GM19238 (cell line): ENCODE data around the gene HPCAL1.

Experiments used
- DNase-seq: peaks from one replicate; pipeline ENCODE4 v3.0.0; 2011; ENCODE audit warnings: low spot score; ENCODE audit not compliant: insufficient read length

The HPCAL1 gene

DNA sequence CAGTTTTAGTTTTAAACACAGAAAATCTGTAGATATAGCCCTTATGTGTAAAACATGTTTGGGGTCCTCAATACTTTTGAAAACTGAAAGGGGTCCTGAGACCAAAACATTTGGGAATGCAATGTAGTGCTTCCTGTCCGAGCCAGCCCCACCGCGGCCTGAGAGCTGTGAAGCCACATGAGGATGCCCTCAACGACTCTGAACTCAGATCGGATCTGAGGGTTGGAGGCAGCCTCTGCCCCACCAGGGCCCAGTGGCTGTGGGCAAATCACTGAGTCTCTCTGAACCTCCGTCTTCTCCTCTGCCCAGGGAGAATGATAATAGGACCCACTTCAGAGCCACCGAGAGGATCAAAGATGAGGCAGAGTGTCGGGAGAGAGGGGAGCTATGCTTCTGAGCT lies 33.4 kb upstream of the HPCAL1 start:
- no peak for DNase-seq

GRCh38 chr2:10269711-10270610 lies 32.7 kb upstream of the HPCAL1 start:
- no peak for DNase-seq

GRCh38 chr2:10271509-10271908 lies 31.2 kb upstream of the HPCAL1 start:
- no peak for DNase-seq

DNA sequence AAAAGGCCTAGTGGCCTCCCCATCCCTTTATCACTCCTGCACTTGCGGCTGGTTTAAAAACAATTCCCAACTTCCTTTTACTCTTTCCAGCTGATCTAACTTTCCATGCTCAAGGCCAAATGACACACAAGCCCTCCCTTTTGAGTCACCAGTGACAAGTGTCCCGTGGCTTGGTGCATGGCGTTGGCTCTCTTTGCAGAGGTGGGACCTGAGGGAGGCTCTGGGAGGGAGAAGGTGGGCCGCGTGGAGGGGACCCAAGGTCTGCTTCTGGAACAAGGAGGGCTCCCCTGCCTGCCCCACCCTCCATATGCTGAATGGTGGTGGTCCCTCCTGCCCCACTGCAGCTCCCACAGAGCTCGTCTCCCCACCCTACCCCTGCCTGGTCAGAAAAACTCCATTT lies 30.8 kb upstream of the HPCAL1 start:
- DNase-seq, result no peak

DNA sequence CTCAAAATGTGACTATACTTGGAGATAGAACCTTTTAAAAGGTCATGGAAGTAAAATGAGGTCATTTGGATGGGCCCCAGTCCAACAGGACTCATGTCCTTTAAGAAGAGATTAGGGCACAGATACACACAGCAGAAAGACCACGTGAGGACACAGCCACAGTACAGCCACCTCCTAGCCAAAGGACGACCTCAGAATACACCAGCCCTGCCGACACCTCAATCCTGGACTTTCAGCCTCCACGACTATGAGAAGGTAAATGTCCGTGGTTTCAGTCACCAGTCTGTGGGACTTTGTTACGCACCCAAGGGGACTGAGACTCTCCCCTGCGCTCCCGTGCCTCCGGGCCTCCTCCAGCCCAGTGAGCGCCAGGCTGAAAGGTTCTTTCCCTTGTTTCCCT lies 30.2 kb upstream of the HPCAL1 start:
- DNase-seq, result no peak

DNA sequence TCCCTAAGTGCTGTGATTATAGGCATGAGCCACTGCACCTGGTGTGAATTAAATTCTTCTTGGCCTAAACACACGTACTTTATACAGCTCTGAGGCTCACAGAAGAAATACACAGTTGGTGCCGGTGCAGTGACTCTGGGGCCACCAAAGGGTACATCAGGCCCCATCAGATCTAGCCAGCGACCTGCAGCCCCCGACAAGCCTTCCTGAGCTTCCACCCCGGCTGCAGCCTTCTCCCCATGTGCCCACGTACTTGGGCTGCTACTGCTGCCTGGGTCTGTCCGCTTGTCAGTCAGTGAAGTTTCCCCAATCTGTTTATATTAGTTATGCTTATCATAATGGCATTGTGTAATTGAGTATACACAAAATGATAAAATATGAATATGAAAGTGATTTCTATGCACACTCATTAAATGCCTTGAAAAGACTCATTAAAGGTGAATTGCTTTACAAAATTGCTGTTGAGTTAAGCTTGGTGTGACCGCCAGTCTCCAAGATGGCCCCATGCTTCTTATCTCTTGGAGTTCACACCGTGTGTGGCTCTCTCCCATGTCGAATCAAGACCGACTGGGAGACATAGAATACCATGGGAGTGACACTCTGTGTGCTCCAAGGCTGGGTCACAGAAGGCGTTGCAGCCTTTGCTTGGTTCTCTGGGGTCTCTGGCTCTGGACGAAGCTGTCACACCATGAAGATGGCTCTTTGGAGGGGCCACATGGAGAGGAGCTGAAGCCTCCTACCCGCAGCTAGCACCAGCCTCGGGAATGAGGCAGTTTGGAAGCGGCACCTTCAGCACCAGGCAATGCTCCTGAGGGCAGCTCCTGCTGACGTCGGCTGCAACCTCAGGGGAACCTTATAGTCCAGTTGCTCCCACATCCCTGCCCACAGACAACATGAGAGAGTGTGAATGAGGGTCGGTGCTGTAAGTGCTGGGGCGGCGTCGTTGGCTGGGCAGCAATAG lies 29.2 kb upstream of the HPCAL1 start:
- DNase-seq, result no peak

DNA sequence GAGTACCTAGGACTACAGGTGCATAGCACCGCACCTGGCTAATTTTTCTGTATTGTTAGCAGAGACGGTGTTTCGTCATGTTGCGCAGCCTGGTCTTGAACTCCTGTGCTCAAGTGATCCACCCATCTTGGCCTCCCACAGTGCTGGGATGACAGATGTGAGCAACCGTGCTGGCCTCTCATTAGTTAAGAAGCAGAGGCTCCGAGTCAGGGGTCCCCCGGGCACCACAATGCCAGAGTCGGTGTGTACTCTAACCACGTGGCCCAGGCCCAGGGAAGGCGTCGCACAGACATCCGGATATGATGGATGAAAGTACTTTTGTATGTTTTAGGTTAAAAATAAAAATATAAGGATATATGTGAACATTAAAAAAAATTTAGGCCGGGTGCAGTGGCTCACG lies 28.3 kb upstream of the HPCAL1 start:
- no peak for DNase-seq

DNA sequence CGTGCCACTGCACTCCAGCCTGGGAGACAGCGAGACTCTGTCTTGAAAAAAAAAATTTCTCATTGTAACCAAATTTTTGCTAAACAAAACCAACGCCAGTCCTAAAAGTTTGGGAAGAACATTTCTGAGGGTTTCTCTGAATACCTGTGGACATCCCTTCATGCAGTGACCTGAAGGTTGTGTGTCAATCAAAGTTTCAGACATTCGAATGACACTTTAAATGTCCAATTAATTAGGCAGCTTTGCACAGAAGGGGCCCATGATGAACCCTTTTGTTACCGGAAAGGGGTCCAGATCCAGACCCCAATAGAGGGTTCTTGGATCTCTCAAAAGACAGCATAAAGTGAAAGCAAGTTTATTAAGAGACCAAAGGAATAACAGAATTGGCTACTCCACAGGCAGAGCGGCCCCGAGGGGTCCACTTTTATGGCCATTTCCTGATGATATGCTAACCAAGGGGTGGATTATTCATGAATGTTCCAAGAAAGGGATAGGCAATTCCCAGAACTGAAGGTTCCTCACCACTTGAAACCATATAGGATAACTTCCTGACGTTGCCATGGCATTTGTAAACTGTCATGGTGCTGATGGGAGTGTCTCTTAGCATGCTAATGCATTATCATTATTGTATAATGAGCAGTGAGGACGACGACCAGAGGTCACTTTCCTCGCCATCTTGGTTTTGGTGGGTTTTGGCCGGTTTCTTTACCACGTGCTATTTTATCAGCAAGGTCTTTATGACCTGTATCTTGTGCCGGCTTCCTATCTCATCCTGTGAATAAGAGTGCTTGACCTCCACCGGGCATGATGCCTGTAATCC lies 27.5 kb upstream of the HPCAL1 start:
- no peak for DNase-seq

DNA sequence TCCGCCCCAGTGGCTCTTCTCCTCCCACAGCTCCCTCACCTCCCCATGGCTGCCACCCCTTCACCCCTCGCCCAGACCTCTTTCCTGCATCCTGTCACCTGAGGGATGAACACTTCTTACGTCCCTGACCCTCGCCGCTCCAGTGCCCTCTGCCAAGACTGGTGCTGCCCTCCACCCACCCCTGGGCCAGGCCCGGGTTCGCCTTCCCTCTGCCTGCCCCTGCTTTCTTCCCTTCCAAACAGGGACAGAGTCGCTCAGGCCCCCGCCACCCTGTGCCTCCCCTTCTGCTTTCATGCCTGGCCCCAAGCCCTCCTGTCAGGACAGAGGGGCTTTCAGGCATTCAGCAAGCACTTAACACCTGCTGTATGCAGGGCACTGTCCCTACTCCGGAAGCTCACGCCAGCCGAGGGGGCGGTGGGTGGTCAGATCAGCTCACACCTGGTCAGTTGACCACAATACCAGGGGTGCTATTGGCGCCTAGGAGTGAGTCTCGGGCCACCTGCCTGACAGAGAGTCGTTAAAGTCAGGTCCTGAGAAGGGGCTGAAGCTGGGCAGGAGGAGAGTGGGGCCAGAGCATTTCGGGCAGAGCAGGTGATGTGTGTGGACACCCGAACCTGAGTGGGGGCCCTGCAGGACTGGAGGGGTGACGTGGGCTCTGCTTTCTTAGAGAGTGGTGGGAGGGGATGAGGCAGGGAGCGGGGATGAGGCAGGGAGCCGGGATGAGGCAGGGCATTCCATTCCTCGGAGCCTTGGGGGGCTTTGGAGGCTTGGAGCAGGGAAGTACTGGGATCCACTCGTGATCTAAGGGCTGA lies 26.0 kb upstream of the HPCAL1 start:
- DNase-seq, result no peak

DNA sequence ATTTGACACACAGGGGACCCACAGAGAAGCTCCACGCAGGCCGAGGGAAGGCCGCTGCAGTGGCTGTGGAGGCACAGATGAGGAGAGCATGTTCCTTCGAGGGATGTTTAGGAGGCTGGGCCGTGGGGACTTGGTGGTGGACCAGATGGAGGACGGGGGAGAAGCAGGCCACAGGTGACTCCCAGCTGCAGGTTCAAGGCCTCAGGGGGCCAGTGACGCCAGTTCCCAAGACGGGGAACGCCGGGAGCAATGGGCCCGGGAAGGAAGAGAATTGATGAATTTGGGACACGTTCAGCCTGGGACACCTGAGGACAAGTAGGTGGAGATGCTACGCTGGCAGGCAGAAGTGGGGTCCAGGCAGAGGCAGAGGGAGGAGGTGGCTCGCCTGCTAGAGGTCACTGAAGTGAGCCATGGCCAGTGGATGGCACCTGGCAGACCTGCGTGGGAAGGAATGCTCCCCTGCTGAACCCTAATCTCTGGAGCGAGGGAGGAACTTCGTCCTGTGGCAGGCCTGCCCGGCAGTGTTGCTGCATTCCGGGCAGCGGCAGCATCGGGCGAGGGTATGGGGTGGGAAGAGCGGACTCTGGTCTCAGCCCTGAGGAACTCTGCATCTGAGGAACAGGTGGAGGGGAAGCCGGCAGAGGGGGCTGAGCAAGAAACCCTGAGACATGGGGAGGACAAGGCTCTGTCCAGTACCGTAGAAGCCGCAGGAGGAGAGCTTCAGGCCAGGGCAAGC lies 25.2 kb upstream of the HPCAL1 start:
- no peak for DNase-seq

DNA sequence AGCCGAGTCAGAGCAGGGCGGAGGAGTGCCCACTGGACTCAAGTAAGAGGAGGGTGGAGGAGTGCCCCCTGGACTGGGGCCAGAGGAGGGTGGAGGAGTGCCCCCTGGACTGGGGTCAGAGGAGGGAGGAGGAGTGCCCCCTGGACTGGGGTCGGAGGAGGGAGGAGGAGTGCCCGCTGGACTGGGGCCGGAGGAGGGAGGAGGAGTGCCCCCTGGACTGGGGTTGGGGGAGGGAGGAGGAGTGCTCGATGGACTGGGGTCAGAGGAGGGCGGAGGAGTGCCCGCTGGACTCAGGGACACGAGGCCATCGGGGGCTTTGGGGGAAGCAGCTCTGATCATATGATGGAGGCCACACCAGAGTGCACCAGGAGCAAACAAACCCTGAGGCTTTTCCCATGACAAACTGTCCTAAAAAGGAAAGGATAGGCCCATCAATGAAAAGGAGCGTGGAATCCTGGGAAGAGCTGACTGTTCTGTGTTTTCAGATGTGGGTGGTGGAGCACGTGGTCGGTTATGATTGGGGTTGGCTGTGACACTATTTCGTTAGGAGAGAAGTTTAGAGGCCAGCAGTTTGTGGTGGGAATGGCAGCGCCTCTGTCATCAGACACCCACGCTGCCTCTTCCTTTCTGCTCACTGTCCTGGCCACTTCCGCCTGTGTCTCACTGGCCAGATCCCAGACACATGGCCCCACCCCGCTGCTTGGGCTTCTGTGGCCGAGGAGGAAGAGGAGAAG lies 24.5 kb upstream of the HPCAL1 start:
- no peak for DNase-seq

GRCh38 chr2:10278763-10279471 lies 23.8 kb upstream of the HPCAL1 start:
- no peak for DNase-seq

GRCh38 chr2:10279472-10279870 lies 23.2 kb upstream of the HPCAL1 start:
- DNase-seq, result no peak

DNA sequence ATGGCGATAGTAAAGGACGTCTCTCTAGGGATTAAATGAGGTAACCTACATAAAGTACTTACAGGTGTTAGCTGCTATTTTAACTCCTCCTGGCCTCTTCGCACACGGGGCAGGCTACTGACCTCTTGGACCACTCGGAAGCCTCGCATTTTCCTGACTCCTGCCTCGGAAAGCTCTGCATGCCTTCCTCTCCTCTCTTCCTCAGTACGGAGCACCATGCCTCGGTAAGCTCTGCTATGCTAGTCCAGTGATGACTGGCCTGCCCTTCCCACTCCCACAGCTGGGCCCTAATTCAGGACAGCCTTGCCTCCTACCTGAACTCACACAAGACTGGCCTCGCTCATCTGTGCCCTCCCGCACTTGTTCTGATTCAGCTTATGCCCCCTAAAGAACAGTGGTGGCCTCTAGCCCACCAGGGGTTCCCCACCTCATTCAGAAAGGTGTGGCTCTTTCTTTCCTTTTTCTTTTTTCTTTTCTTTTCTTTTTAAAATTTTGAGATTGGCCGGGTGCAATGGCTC lies 22.7 kb upstream of the HPCAL1 start:
- no peak for DNase-seq

DNA sequence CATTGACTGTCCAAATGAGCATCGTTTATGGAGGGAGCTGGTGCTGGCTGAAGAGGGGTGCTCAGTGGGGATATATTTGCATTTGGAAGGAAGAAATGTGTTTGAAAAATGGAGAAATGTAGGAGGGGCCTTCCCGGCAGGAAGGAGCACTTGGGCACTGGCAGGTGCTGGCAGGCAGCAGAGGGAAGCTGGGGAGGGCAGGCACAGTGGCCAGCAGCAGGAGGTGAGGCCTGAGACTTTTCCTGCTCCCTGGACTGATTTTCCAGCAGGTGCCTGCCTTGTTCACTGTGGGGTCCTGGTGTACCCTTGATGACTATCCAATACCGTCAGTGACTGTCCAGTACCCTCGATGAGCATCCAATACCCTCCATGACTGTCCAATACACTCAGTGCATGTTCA lies 20.8 kb upstream of the HPCAL1 start:
- no peak for DNase-seq

DNA sequence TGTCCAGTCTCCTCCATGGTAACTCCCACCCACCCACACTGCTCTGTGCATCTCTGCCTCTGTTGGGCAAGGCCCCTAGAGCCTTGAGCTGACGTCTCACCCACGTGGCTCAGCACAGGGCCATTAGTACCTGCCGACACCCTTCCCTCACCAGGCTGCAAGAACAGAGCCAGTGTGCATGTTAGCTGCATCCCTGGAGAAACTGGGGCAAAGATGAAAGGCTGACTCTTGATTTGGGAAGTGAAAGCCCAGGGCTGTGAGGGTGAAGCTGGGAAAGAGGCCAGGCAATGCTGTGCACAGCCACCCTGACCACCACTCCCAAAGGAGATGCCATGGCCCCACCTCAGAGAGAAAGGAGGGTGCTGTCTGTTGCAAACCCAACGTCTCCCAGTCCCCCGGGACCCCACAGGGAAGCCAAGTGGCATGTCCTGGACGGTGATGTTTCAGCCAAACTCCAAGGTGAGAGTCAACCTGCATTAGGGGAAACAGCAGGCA lies 20.0 kb upstream of the HPCAL1 start:
- DNase-seq, result no peak

- DNase-seq, result no peak
These were observed 19.3 kb upstream of the HPCAL1 start for GRCh38 chr2:10283106-10284062.
